Fibroblast of lung (primary cell): ENCODE data around the gene SPIRE1. TPM values are rescaled to one million over a fixed set of nuclear protein-coding genes. Genes with fewer than 3 reads are reported as not detected.

Source experiments
- DNase-seq, 2 donors: peaks; one replicate each; pipeline versions ENCODE4 v3.0.0 to v3.0.0-alpha.2; 2010; ENCODE audit warnings: low read depth in 2 of 2
- H2AFZ ChIP-seq: 2 replicates; pipeline ENCODE4 v1.5.1; 2012; ENCODE audit warnings: low read length, control low read depth, inconsistent platforms
- H3K27ac ChIP-seq: 2 replicates; pipeline ENCODE4 v1.5.1; 2011; ENCODE audit warnings: low read length, control low read depth; ENCODE audit not compliant: insufficient read depth
- H3K27me3 ChIP-seq: 2 replicates; pipeline ENCODE4 v1.5.1; 2011; ENCODE audit warnings: mild to moderate bottlenecking, low read length; ENCODE audit not compliant: control insufficient read depth, insufficient read depth
- H3K36me3 ChIP-seq: 2 replicates; pipeline ENCODE4 v1.5.1; 2011; ENCODE audit warnings: low read length; ENCODE audit not compliant: control insufficient read depth, insufficient read depth
- H3K4me1 ChIP-seq: 2 replicates; pipeline ENCODE4 v1.5.1; 2011; ENCODE audit warnings: low read length; ENCODE audit not compliant: control insufficient read depth, insufficient read depth; ENCODE audit errors: extremely low read depth
- H3K4me2 ChIP-seq: 2 replicates; pipeline ENCODE4 v1.5.1; 2011; ENCODE audit warnings: low read length, control low read depth; ENCODE audit not compliant: insufficient read depth; ENCODE audit errors: extremely low read depth
- H3K4me3 ChIP-seq, 4 experiments: fragments of 200-600 bp in 1 of 4; sonication (generic) in 1 of 4; replicated peaks in 1 of 4; 2 replicates each; pipeline ENCODE4 v1.5.1; 2011 to 2016; ENCODE audit warnings: low read length in 4 of 4, low read depth in 3 of 4, mild to moderate bottlenecking in 3 of 4, control low read depth in 2 of 4, inconsistent platforms in 1 of 4, mixed read lengths in 1 of 4; ENCODE audit not compliant: insufficient read depth in 1 of 4; ENCODE audit errors: control extremely low read depth in 1 of 4
- H3K79me2 ChIP-seq: 2 replicates; pipeline ENCODE4 v1.5.1; 2012; ENCODE audit warnings: mild to moderate bottlenecking, low read length, inconsistent platforms; ENCODE audit not compliant: control insufficient read depth, insufficient read depth
- H3K9ac ChIP-seq: 2 replicates; pipeline ENCODE4 v1.5.1; 2011; ENCODE audit warnings: mild to moderate bottlenecking, low read length, control low read depth; ENCODE audit not compliant: insufficient read depth
- H3K9me3 ChIP-seq: 2 replicates; pipeline ENCODE4 v1.5.1; 2012; ENCODE audit warnings: low read depth, low read length; ENCODE audit not compliant: control insufficient read depth, insufficient read depth
- H4K20me1 ChIP-seq: 2 replicates; pipeline ENCODE4 v1.5.1; 2011; ENCODE audit warnings: low read length; ENCODE audit not compliant: control insufficient read depth, insufficient read depth; ENCODE audit errors: extremely low read depth
- CTCF ChIP-seq, 2 donors: IDR thresholded peaks in 1 of 2; conservative IDR thresholded peaks in 1 of 2; 1 replicate in 1 of 2; 2 replicates in 1 of 2; pipeline ENCODE4 v1.5.1; 2011 to 2012; ENCODE audit warnings: low read length in 2 of 2, control low read depth in 1 of 2, inconsistent platforms in 1 of 2, low read depth in 1 of 2, mild to moderate bottlenecking in 1 of 2
- EZH2 ChIP-seq: IDR thresholded peaks from 2 replicates; pipeline ENCODE4 v1.5.1; 2012; ENCODE audit warnings: low read length, control low read depth, mild to moderate bottlenecking; ENCODE audit errors: missing control alignments
- polyA plus RNA-seq, 2 donors: library from polyadenylated mRNA; depleted of rRNA in 1 of 2; stranded (reverse) in 1 of 2; unstranded in 1 of 2; fragments of >200 nt; gene quantifications; 2 replicates each; pipeline ENCODE4 v1.2.1, GENCODE V29; 2011 to 2012; ENCODE audit warnings: missing spikeins in 1 of 2
- total RNA-seq: library from RNA; depleted of rRNA; stranded (reverse); fragments of >200 nt; gene quantifications from 2 replicates; pipeline ENCODE4 v1.2.1, GENCODE V29; 2014

Gene SPIRE1
- total and polyA plus RNA-seq, 2 donors (not counting 1 experiment from before 2014, with no cell fraction given): 19.0 to 31.0 TPM

DNA sequence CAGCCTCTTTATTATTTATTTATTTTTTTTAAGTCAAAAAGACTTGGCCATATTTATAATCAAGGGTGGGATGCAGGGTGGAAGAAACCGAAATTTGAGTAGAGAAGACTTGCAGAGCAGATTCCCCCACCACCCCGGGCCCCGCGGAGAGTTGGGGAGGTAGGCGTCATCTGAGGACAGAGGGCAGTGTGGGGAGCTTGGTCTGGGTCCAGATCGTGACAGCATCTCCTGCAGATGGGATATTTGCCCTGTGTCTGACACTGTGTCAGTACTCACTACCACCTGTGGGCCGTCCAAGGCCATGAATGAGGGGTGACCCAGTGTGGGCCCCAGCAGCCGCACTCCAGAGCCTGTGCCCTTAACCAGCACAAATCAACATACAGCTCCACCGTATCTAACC, 260.7 kb downstream of the SPIRE1 start:
- no peaks in the 10 kb centered on the region for H3K36me3 ChIP-seq
- H3K27me3 ChIP-seq: no peaks in the 10 kb centered on the region
- TF ChIP-seq EZH2 (no peak), CTCF (conservative IDR thresholded peaks at IDR 0.05 in 1 of 2, IDR thresholded peaks at IDR 0.05 in 1 of 2; ENCODE audit: low read depth in 1 of 2, low read length in 2 of 2) (no peak)
- no peak overlapping the region for H3K9ac ChIP-seq
- no peaks in the 10 kb centered on the region for H4K20me1 ChIP-seq
- H3K9me3 ChIP-seq: no peaks in the 10 kb centered on the region
- H3K4me1 ChIP-seq: no peaks in the 10 kb centered on the region
- H3K4me2 ChIP-seq: no peak overlapping the region
- H3K27ac ChIP-seq: no peak overlapping the region
- H3K4me3 ChIP-seq: no peak overlapping the region
- no peak for DNase-seq
- no peaks in the 10 kb centered on the region for H3K79me2 ChIP-seq
- H2AFZ ChIP-seq: no peak overlapping the region

Other genes with a start within 250 kb of the SPIRE1 start
- gene CEP76, start 44.6 kb upstream of the SPIRE1 start, total RNA-seq: 8.1 and 8.5 TPM in 2 replicates
- gene CEP76, start 44.6 kb upstream of the SPIRE1 start, polyA plus RNA-seq: 5.2 and 7.5 TPM in 2 replicates
- gene PSMG2, start 44.9 kb upstream of the SPIRE1 start, total RNA-seq: 72.8 and 74.5 TPM in 2 replicates
- gene PSMG2, start 44.9 kb upstream of the SPIRE1 start, polyA plus RNA-seq: 78.7 and 79.4 TPM in 2 replicates
- gene PTPN2, start 226.1 kb upstream of the SPIRE1 start, total RNA-seq: 23.6 and 24.1 TPM in 2 replicates
- gene PTPN2, start 226.1 kb upstream of the SPIRE1 start, polyA plus RNA-seq: 18.7 and 23.7 TPM in 2 replicates